Measurements from ENCODE around the gene RAB3GAP1.
"Not testable (repeated sequence)": the region's sequence is repeated elsewhere in the genome, so short reads cannot be mapped to it uniquely, and the experiment has no call there.

The RAB3GAP1 gene

GRCh38 chr2:135052042-135052876, at the start of gene RAB3GAP1:
Gene RAB3GAP1, plus strand, starts transcription at chr2:135052292. Its CDS starts 16 bp downstream, at chr2:135052308.
- DNase-seq, result peak; percentile 90

GRCh38 chr2:135002836-135003235, 49.3 kb upstream of the RAB3GAP1 start:
- DNase-seq, result no peak

GRCh38 chr2:135004005-135004746, 47.9 kb upstream of the RAB3GAP1 start:
- DNase-seq, result peak; percentile 75

GRCh38 chr2:135005753-135006152, 46.3 kb upstream of the RAB3GAP1 start:
- no peak for DNase-seq

- no peak for DNase-seq
Measured at GRCh38 chr2:135009339-135009738, 42.8 kb upstream of the RAB3GAP1 start.

- DNase-seq, result no peak
Measured at GRCh38 chr2:135010200-135010942, 41.7 kb upstream of the RAB3GAP1 start.

GRCh38 chr2:135011633-135012032, 40.5 kb upstream of the RAB3GAP1 start:
- no peak for DNase-seq

GRCh38 chr2:135021618-135022017, 30.5 kb upstream of the RAB3GAP1 start:
- DNase-seq, result no peak

GRCh38 chr2:135022952-135023880, 28.9 kb upstream of the RAB3GAP1 start:
- DNase-seq, result no peak

- no peak for DNase-seq
Measured at GRCh38 chr2:135023886-135024485, 28.1 kb upstream of the RAB3GAP1 start.

- DNase-seq, result no peak
Measured at GRCh38 chr2:135029481-135030134, 22.5 kb upstream of the RAB3GAP1 start.

GRCh38 chr2:135030826-135031225, 21.3 kb upstream of the RAB3GAP1 start:
- no peak for DNase-seq

GRCh38 chr2:135033216-135033615, 18.9 kb upstream of the RAB3GAP1 start:
- DNase-seq, result not testable (repeated sequence)

- no peak for DNase-seq
Measured at GRCh38 chr2:135037831-135038230, 14.3 kb upstream of the RAB3GAP1 start.

GRCh38 chr2:135043345-135043744, 8.7 kb upstream of the RAB3GAP1 start:
- DNase-seq, result peak; percentile 26

- DNase-seq, result no peak
Measured at GRCh38 chr2:135047300-135047699, 4.8 kb upstream of the RAB3GAP1 start, which contains the start of gene MAP3K19. Gene MAP3K19, minus strand, starts transcription at chr2:135047447. Its CDS starts 22,800 bp downstream, at chr2:135024647.

- DNase-seq, result no peak
Measured at GRCh38 chr2:135048122-135048521, 4.0 kb upstream of the RAB3GAP1 start.

GRCh38 chr2:135050132-135050531, 2.0 kb upstream of the RAB3GAP1 start:
- no peak for DNase-seq

- no peak for DNase-seq
Measured at GRCh38 chr2:135050684-135051083, 1.4 kb upstream of the RAB3GAP1 start.

GRCh38 chr2:135052997-135053474, 944 bp downstream of the RAB3GAP1 start:
- DNase-seq, result peak; percentile 19
